ENCODE measurements around the gene UBE4A. TPM values are rescaled to one million over a fixed set of nuclear protein-coding genes. Genes with fewer than 3 reads are reported as not detected.

Gene UBE4A
- total RNA-seq, 1 donor from 2014 or later: 38.0 TPM

DNA sequence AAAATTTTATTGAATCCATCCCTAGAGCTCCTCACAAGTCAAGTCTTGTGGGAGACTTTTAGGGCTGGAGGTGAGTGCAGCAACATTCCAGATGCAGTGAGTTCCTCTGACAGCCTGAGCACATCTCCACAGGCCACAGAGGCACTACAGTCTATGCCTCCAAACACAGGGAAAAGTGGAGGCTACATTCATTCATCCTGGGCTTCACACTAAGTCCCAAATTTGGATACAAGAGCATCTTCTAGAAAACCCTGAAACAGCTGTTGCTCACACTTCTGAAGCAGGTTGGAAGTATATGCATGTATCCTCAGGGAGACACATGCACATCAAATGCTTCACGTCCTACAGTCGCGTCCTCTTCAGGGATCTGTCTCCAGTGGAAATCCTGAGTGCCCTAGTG lies 18.1 kb upstream of the UBE4A start:
- no peak for DNase-seq (ENCODE audit: low spot score)

DNA sequence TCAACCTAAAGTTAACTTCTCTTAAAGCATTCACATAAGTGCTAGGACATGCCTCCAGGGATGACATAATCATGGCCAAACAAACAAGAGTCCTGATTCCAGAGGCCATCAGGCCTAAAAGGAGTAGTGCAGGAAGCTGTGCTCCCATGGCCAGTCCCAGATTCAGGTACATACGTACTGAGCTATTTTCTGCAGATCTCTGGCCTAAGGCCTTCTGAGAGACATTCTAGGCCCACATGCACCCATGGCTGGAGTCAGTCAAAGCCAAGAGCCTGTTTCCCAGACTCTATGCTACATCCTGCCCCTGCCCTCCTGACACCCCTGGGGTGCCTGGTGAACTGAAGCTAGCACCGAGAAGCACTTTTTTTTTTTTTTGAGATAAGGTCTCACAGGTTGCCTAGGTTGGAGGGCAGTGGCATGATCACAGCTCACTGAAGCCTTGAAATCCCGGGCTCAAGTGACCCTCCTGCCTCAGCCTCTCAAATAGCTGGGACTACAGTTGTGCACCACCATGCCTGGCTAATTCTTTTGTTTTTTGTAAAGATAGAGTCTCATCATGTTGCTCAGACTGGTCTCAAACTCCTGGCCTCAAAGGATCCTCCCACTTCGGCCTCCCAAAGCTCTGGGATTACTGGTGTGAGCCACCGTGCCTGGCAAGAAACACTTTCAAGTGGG lies 17.4 kb upstream of the UBE4A start:
- DNase-seq (ENCODE audit: low spot score): no peak

- no peak for DNase-seq (ENCODE audit: low spot score)
These were observed 16.8 kb upstream of the UBE4A start, which contains the start of gene CD3D for GRCh38 chr11:118342503-118343161. Gene CD3D, minus strand, starts transcription at chr11:118342705. Its CDS starts 98 bp downstream, at chr11:118342607.

GRCh38 chr11:118343248-118343647 lies 16.2 kb upstream of the UBE4A start:
- no peak for DNase-seq (ENCODE audit: low spot score)

- no peak for DNase-seq (ENCODE audit: low spot score)
These were observed 15.4 kb upstream of the UBE4A start, which contains the start of gene CD3G for GRCh38 chr11:118343981-118344515. Gene CD3G, plus strand, starts transcription at chr11:118344344. Its CDS starts 80 bp downstream, at chr11:118344424.

DNA sequence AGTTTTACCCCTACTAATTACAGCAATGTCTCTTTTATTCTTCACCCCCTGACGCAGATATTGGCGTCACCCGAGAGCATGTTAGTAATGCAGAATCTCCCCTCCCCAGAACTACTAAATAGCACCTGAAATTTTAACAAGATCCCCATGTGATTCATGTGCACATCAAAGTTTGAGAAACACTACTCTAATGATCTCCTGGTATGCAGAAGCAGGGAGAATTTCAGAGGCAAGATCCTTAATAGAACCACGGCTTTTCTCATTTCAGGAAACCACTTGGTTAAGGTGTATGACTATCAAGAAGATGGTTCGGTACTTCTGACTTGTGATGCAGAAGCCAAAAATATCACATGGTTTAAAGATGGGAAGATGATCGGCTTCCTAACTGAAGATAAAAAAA lies 9.9 kb upstream of the UBE4A start:
- no peak for DNase-seq (ENCODE audit: low spot score)

DNA sequence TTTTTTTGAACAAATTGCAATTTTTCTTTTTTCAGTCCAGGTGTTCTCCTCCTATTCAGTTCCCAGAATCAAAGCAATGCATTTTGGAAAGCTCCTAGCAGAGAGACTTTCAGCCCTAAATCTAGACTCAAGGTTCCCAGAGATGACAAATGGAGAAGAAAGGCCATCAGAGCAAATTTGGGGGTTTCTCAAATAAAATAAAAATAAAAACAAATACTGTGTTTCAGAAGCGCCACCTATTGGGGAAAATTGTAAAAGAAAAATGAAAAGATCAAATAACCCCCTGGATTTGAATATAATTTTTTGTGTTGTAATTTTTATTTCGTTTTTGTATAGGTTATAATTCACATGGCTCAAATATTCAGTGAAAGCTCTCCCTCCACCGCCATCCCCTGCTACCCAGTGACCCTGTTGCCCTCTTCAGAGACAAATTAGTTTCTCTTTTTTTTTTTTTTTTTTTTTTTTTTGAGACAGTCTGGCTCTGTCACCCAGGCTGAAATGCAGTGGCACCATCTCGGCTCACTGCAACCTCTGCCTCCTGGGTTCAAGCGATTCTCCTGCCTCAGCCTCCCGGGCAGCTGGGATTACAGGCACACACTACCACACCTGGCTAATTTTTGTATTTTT lies 6.2 kb upstream of the UBE4A start:
- DNase-seq (ENCODE audit: low spot score): no peak

DNA sequence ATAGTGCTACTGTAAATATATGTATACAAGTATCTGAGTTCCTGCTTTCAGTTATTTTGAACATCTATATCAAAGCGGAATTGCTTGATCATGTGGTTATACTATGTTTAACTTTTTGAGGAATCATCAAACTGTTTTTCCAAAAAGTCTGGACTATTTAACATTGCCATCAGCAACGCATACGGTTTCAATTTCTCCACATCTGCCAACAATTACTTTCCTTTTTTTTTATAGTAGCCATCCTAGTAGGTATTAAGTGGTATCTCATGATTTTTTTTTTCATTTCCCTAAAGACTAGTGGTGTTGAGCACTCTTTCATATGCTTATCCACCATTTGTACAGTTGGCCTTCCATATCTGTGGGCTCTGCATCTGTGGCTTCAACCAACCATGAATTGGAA lies 1.3 kb upstream of the UBE4A start:
- no peak for DNase-seq (ENCODE audit: low spot score)

DNA sequence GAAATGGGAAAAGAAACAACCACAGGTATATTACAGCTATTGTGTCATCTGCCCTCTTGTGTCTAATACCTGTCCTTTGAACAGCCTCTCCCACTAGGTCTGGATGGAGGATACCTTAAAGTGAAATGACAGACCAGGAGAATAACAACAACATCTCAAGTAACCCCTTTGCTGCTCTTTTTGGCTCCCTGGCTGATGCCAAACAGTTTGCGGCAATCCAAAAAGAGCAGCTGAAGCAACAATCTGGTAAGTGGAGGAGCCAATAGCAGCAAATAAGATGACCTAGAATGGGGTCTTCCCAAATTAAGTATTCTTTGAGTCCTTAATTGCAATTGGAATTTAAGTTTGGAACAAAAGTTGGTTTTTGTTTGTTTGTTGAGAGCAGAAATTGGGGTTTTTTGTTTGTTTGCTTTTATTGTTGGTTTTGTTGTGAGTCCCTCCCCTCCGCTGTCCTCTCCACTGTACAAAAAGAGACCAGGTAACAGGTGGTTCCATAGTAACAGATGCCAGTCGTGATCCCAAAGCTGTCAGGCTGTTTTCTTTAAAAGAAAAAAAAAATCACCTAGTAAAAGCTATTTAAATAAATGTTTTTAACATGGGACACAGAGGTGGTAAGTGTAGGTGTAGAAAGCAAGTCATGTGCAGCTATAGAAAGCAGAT lies 5.7 kb downstream of the UBE4A start:
- DNase-seq (ENCODE audit: low spot score): no peak

DNA sequence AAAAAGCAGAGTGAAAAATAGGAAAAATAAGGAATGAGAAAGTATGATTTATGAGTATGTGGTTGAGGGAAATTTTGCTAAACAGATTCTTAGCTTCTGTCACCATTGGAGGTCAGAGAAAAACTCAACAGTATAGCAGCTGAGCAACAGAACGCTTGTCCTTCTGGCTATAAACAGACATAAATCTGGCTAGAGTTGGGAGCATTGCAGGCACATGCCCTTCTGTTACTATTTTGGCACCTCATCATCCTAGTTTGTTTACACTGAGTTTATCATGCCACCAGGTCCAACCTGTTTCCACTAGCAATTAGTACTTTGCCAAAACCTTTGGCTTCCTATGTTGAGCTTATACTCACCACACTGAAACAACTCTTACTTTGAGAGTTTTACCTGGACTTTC lies 6.9 kb downstream of the UBE4A start:
- DNase-seq (ENCODE audit: low spot score): no peak

DNA sequence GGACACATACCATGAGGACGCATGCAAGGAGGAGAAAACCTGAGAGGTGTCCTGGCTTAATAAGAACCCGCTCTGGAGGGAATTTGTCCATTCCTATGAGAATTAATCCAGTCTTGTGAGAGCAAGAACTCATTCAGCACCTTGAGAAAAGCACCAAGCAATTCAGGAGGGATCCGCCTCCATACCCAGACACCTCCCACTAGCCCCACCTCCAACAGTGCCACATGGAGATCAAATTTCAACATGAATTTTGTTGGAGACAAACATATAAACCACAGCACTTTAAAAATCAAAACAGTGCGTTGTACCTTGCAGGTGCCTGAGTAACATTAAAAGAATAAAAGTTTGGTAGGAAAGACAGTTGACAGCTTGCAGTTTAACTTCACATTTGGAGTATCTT lies 11.4 kb downstream of the UBE4A start:
- DNase-seq (ENCODE audit: low spot score): no peak

DNA sequence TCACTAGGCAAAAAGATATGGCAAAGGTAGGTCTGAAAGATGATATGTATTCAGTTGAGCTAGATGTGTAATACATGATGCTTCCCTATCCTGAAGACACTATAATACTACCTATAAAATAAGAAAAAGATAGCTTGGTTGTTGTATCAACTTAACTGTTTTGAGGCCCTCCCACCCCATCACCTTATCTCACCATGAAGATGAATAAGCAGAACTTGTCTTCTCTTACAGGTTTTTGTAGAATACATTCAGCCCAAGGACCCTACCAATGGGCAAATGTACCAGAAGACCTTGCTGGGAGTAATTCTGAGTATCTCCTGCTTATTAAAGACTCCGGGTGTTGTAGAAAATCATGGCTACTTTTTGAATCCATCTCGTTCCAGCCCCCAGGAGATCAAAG lies 13.9 kb downstream of the UBE4A start:
- no peak for DNase-seq (ENCODE audit: low spot score)

DNA sequence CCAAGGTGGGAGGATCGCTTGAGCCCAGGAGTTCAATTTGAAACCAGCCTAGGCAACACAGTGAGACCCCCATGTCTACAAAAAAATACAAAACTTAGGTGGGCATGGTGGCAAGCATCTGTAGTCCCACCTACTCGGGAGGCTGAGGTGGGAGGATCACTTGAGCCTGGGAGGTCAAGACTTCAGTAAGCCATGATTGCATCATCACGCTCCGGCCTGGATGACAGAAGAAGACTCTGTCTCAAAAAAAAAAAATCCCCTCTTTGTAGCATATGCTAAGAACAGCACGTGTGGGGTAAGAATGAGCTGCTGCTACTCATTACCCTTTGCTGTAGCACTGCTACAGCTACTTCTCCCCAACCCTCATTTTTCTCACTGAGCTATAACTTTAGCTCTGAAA lies 14.5 kb downstream of the UBE4A start:
- no peak for DNase-seq (ENCODE audit: low spot score)

DNA sequence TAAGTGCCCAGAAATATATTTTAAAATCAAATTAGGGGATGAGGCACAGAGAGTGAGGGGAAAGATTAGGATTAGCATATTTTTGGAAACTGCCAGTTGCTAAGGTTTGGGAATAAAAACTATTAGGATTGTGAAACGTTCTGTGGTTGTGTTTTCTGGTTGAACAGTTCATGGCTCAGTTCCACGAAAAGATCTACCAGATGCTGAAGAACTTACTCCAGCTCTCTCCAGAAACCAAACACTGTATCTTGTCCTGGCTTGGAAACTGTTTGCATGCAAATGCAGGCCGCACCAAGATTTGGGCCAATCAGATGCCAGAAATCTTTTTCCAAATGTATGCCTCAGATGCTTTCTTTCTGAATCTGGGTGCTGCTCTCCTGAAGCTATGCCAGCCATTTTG lies 15.3 kb downstream of the UBE4A start:
- no peak for DNase-seq (ENCODE audit: low spot score)

DNA sequence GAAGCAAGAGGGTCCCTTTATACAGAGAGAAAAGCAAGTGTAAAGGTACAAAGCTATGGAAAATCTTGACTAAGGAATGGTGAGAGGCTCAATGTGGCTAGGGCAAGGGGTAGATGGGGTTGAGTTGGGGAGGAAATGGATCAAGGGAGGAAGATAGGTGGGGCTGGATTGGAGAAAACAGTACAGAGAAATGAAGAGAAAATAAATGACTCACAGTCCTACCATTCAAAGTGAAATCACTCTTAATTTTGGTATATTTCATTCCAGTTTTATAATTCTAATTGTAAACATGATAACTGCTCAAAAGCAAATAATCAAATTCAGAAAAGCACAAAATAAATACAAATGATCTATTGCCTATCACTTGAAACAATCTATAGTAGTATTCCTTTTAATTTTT lies 16.6 kb downstream of the UBE4A start:
- DNase-seq (ENCODE audit: low spot score): no peak

GRCh38 chr11:118379497-118379896 lies 20.1 kb downstream of the UBE4A start:
- no peak for DNase-seq (ENCODE audit: low spot score)

- DNase-seq (ENCODE audit: low spot score): no peak
These were observed 21.2 kb downstream of the UBE4A start for GRCh38 chr11:118380571-118380970.

DNA sequence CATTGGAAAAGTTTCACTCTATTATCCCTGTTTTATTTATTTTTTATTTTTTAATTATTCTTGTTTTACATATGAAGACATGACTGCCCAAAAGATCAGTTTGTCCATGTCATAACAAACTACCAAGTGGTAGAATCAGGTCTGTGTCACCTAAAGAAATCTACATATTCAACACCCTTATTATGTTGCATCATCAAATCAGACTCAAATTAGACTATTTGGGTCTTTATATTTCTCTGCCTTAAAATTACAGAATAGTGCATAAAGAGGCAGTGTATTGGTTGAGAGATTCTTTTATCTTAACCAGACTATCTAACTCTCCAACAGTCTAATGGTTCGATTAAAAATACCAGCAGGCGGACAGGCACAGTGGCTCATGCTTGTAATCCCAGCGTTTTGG lies 23.6 kb downstream of the UBE4A start:
- DNase-seq (ENCODE audit: low spot score): no peak

GRCh38 chr11:118383657-118384056 lies 24.3 kb downstream of the UBE4A start:
- no peak for DNase-seq (ENCODE audit: low spot score)

GRCh38 chr11:118396097-118396501 lies 36.7 kb downstream of the UBE4A start:
- DNase-seq (ENCODE audit: low spot score): no peak

DNA sequence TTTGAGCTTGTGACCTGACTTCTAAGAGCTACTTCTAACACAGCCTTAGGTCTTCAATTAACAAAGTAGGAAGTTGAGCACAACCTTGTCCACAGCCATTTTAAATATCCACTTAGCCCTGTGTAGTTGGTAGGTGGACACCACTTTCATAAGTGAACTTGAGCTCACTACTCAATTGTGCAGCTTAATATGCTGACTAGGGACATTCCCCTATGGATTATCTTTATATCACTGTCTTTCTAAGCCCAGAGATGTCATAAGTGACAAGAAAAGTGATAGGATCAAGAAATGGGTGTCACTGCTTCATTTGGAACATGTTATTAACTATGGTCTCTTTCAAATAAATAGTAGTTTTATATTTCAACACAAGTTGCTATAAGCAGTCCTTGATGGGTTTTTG lies 38.0 kb downstream of the UBE4A start:
- no peak for DNase-seq (ENCODE audit: low spot score)
